Stimulated activated CD4-positive, alpha-beta T cell treated with anti-CD3 and anti-CD28 coated beads, Interleukin-1b, Interleukin-23, amount 100 ng/mL, for 48 hours (primary cell): Measurements from ENCODE around the gene MLST8.
A peak's percentile ranks its signal among the peaks of the same experiment; 100 is the strongest.

Source experiments
- DNase-seq: peaks from one replicate; pipeline ENCODE4 v3.0.0-alpha.2; 2020

The MLST8 gene, protein sequence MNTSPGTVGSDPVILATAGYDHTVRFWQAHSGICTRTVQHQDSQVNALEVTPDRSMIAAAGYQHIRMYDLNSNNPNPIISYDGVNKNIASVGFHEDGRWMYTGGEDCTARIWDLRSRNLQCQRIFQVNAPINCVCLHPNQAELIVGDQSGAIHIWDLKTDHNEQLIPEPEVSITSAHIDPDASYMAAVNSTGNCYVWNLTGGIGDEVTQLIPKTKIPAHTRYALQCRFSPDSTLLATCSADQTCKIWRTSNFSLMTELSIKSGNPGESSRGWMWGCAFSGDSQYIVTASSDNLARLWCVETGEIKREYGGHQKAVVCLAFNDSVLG

DNA sequence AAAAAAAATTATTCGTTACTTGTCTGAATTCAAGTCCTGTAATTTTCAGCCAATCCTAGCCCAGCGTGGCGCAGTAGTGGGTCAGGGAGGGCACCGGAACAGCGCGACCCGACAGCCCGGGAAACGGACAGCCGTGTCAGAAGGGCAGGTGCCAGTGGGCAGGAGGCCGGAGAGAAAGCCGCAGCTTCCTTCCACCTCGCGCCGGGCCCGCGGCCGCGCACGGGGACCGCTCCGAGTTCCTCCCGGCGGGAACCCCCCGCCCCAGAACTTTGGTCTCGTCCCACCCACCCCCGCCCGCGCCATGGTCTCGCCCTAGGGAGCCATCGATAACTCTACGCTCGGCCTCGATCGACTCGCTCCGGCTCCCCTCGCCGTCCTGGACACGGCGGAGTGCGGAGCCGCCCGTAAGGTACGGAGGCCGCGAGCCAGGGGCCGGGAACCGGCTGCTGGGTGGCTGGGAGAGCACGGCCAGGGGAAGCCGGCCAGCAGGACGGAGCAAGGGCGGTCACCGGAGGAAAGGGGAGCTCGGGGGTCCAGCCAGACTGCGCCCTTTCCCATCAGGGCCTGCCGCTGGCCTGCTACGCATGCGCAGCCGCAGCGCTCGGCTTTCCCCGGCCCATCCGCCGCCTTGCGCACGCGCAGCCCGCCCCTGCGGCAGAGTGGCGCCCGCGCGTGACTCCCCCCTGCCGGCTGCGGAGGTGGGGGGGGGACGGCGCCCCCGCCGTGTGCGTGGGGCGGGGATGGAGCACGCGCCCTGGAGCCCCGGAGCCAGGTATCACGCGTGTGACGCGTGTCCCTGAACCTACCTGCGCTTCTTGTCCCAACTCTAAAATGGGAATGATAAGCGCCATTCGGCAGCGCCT, at the start of gene MLST8:
MLST8 (plus strand) TSS at position 351 of the 863 bp plus-strand sequence. CDS start 632 bp downstream, outside the sequence.
- DNase-seq, result peak; percentile 85

DNA sequence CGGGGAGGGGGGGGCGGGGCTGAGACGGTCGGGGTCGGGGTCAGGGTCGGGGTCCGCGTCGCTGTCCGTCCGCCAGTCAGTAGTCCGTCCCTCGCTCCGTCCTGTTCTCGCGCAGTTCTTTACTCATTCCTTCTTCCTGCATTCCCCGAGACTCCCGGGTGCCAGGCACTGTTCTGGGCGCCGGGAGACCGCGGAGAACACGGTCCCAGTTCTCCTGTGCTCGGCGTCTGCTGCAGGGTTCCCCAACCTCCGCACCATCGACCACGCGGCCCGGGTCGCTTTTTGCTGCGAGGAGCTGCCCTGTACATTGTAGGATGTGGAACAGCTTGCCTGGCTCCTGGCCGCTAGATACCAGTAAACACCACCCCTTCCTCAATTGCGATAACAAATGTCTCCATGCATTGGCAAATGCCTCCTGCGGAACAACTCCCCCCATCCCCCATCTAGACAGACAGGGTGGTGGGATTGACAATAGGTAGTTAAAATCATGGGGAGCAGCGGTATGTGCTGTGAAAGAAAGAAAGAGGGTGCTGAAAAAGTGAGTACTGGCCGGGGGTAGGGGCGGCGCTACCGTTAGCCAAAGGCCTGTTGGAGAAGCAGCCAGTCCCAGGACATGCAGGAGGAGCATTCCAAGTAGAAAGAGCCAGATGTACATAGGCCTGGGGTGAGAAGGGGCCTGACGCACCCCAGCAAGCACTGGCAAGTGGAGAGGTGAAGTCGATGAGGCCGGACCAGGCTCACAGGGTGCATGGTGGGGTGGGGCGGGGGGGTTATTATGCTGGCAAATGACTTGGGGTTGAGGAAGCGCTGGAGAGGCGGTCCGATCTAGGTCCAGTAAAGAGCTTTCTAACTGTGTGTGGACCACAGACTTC, 49.0 kb upstream of the MLST8 start:
- no peak for DNase-seq

DNA sequence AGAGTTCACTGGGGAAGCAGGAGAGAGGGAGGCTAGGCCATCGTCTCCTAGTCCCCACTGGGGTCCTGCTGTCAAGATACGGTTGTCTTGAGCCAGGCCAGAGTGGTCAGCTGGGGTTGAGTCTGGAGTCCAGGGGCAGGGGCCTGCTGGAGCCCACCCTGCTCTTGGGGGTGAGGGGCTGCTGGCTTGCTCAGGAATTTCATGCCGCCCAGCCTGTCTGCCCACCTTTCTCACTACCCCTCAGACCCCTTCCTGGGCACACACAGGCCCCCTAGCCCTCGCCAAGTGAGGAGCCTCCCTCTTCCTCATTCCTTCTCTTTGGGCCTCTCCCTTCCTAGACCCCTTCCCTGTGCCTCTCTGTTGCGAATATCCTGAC, 48.4 kb upstream of the MLST8 start:
- DNase-seq, result no peak

DNA sequence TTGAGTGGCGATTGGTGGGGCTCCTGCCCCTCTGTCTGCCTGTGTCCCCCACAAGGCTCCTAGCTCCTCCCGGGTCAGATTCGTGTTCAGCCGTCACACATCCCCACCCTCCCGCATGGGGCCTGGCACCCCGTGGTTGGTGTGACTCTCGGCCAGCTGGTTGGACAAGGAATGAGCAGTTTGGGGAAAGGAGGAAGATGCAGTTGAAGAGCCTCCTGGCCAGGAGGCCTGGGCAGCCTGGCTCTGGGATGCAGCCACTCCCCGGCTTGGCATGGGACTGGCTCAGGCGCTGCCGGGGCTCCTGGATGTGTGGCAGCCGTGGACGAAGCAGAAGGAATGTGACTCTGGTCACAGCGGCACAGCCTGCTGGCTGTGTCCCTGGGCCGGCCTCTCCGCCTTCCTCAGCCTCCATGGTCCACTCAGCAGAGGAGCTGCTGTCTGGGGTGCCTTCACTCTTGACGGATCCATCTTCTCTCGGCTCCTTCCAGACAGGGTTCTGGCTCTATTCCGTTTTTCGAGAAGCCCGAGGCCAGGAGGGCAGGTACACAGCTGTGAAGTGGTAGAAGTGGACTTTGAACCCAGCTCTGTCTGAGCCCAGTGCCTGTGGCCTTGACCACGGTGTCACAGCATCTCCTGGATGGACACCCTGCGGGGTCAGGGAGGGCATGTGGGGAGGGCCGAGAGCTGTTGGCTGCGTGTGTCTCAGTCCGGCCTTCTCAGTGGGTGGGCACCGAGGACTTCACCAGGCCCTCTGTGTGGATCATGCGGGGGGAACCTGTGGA, 47.6 kb upstream of the MLST8 start:
- no peak for DNase-seq

DNA sequence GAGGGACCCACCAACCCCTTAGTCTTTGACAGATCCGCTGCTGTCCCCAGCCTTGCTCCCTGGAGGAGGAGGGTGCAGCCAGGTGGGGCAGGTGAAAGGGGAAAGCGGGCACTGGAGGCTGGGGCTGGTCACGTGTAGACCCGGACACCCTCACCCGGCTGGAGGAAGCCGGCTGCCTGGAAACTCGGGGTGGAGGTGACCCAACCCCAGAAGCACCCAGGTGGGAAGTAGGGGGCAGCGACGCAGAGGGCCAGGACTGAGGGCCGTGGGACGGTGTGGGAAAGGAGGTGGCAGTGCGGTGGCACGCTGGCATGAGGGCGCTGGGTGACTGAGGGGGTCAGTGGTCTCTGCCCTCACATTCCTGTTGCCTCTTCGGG, 47.0 kb upstream of the MLST8 start:
- DNase-seq, result no peak

DNA sequence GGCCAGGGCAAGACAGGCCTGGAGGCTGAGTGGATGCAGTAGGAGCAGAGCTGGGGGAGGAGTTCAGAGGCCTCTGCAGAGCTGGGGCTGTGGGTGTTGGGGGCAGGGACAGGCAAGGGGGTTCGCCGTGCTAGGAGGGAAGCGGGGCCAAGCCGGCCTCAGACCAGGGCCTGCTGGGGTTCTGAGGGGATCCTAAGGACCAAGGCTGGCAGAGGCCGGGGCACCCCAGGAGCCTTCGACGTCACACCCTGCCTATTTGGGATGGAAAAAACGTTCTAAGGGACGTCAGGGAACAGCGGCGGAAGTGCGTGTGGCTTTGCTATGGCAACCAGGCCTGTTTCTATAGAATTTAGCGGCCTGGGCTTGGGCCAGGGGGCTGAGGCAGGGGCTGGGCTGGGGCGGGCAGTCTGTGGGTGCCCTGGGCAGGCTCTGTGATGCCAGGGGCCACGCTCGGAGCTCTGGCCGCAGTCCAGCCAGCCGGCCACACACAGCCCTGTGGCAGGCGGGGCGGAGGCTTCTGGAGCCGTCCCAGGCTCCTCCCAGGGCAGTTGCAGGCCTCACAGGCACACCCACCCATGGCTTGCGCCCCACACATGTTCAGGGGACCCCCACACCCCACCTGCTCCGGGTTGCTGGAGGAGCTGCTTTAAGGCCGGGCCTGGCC, 45.9 kb upstream of the MLST8 start:
- DNase-seq, result no peak

DNA sequence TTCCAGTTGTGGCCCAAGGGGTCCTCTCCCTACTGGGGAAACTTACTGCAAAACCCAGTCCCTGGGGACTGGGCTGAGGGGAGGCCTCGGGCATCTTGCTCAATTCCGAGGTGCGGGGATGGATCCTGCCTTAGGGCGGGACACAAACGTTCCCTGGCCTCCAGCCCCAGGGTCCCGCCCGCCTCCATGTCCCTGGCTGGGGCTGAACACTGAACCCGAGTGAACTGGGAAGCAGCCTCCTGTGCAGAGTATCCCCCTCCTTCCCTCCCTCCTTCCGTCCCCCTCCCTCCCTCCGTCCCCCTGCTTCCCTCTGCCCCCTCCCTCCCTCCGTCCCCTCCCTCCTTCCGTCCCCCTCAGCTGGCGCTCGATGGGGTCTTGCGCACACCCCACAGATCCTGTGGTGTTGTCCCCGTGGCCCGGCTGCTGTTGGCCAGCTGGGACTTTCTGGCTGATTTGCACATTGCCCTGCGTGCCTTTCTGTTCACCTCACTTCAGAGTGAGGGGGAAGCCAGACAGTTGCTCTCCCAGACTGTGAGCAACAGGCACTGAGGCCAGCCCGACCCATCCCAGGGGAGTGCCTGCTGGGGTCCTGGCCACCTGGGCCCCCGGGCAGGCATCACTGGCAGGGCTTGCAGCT, 44.2 kb upstream of the MLST8 start:
- no peak for DNase-seq

DNA sequence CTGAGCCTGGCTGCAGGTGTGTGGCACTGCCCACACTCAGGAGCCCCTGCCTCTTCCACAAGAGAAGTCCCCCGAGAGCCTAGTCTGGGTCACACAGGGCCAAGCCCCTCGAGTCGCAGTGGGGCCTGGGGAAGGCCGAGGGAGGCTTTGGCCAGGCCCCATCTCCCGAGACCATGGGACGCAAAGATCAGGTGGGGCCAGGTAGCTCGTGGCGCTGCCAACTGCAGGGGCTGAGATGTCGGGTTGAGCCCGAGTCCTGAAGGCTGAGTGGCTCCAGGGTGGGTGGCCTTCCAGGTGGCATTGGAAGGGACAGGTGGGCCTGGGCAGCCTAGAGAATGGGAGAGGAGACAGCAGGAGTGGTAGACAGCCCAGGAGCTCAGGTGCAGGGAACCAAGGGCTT, 43.3 kb upstream of the MLST8 start:
- no peak for DNase-seq

DNA sequence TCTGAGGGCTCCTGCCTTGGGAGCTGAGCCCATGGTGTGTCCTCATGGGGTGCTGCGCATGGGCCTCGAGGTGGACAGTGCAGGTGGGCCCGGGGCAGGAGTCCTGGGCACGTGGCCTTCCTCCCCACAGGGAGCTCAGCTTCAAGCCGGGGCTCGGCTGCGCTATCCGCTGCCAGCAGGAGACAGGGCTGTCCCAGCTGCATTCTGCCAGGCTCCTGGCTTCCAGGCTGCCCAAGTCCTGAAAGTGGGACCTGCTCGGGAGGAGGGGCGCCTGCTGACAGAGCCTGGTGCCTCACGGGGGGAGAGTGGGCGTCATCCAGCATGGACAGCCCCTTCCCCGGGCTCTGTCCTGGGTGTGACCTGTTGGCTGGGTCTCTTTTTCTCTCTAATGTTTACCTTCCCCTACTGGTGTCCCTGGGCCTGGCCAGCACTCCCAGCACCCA, 42.6 kb upstream of the MLST8 start:
- no peak for DNase-seq

DNA sequence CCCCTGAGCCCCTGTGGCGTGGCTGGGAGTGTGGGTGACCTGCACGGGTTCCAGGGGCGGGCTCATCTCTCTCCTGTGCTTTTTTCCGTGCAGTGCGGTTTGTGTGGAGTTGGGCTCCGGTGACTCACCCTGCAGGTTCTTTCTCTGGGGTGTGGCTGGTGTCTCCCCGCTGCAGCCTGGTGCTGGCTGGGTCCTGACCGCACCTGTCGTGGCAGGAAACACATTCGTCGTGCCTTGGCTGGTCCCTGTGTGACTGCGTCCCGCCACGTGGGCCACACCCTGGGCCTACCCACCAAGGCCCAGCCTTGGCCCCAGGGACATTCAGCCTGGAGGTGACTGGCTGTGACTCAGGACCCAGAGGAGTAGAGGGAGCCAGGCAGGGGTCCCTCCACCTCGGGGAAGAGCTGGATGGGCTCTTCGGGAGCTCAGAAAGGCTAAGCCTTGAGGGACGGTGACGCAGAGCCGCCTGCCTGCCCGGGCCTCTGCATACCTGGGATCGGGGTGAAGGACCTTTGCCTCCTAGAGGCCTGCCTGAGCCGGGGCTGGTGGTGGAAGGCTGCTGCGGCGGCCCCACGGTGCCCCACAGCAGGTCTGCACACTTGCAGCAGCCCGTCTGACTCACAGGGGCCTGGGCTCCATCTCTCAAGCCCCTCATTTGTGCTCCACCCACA, 41.9 kb upstream of the MLST8 start:
- no peak for DNase-seq

DNA sequence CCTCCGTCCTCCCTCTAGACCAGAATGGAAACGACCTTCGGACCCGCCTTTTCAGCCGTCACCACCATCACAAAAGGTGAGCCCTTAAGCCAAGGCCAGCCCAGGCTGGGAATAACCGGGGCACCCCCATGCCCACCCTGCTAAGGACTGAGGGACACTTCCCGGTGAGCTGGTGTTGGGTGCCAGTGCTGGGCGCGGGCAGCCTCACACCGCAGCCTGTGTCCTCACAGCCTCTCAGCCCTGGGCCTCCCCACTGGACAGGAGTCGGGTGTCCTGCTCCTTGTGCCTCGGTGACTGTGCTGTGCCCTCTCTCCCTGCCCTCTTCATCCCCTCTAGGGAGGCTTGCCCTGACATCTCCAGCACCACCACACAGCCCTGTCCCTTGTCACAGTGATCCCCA, 39.4 kb upstream of the MLST8 start:
- no peak for DNase-seq

DNA sequence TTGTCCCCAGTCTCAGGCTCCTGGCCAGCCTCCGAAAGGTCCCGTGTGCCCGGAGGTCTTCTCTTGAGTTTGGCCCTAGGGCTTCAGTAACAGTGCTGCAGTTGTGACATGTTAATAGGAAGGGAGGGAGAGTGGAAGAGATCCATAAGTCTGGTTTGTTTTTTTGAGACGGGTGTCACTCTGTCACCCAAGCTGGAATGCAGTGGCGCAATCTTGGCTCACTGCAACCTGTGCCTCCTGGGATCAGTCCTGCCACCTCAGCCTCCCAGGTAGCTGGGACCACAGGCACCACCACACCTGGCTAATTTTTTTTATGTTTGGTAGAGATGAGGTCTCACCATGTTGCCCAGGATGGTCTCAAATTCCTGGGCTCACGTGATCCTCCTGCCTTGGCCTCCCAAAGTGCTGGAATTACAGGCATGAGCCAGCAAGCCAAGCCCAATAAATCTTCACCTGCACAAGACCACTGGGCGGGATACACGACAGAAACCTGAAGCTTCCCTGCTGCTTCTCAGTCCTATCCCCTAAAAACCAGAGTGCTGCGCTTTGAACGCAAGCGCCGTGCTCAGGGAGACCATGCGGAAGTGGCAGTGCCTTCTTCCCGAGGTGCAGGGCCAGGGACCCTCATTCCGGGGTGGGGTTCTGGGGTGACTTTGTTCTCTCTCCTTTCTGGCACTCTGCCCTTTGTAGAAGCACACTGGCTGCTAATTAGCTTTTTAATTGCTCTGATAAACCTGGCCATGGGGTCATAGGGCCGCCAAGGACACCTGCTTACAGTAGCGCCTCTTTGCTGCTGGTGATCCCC, 38.8 kb upstream of the MLST8 start:
- DNase-seq, result no peak

DNA sequence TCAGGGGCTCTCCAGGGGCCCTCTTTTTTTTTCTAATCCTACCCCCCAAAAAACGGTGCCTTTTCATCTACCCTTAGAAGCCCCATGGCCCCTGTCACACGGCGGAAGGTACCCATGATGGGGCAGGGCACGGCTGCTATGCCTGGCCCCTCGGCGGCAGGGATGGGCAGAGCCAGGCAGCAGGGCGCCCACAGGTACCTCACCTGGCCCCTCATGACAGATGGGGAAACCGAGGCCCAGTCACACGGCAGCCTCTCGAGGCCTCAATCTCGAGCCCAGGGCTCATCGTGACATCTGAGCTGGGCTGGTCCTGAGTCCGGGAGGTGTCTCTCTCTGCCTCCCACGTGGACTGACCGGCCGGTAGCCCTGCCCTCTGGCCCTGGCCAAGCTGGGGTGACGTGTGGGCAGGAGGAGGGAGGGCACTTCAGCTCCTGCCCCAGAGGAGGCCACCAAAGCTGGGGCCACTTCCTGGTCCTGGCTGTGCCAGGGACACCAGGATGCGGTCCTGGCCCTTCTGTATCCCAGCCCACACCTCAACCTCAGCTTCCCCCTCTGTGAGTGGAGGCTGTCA, 38.1 kb upstream of the MLST8 start:
- no peak for DNase-seq

DNA sequence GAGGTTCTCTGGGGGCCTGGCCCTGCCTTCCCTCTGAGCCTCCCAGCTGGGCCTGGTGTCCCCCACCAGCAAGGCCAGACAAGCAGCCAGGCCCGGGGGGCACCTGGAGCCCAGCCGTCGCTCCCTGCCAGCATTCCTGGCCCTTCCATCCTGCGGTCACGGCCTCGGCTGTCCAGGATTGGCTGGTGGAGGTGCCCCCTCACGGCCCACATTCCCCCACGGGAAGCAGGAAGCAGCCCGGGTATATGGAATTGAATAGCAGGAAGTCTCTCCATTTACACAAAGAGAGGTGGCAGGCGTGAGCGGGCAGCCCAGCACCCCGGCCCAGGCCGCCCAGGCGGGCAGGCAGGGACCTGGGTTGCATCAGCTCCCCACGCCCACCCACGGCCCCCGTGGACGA, 35.2 kb upstream of the MLST8 start:
- no peak for DNase-seq

DNA sequence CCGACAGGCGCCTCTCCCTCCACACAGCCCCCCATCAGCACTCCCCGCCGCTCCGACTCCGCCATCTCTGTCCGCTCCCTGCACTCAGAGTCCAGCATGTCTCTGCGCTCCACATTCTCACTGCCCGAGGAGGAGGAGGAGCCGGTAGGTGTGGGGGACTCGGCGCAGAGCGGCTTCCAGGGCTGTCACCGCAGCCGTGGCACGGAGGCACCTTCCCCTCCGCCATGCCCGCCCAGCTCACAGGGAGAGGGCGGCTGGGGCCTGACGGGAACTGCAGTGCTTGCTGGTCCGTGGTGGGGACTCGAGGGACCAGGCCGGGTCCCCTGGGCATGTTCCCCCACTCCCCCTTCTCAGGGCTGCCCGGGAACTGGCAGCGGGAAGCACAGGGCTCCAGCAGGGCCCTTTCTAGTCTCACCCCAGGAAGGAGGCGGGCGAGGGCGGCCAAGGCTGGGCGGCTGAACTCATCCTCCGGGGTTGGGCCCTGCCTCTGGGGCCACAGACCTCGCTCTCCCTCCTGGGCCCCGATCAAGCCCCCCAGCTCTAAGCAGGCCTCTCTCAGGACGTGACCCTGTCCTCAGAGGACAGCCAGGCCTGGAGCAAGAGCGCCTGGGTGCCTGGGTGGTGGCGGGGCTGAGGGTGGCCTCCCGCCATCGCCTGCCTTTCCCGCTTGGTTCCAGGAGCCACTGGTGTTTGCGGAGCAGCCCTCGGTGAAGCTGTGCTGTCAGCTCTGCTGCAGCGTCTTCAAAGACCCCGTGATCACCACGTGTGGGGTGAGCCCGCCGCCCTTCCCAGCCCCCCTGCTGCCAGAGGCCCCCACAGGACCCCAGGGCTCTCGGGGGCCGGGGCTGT, 34.4 kb upstream of the MLST8 start:
- DNase-seq, result no peak

DNA sequence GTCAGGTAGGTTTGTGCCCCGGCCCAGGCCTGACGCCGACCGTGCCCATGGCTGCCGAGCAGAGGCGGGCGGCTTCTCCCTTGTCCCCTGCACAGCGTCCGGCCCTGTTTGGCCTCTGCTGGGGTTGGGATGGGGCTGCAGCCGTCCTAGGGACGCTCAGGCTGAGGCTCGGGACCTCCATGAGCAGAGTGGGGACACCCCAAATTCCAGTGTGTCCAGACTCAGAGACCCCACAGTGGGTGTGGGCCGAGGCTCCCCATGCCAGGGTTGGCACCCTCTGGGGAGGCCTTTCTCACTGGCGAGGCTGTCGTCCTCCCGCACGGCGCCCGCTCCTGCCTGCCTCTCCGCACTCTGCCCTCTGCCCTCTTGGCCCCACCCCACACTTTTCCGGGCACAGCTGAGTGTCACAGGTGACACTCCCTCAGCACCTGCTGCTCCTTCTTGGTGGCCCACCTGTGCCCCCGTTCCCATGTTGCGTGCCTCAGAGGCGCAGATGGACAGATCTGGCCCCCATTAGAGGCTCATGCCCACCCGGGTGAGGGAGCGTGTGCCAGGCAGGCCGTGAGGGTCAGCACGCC, 33.6 kb upstream of the MLST8 start:
- no peak for DNase-seq

DNA sequence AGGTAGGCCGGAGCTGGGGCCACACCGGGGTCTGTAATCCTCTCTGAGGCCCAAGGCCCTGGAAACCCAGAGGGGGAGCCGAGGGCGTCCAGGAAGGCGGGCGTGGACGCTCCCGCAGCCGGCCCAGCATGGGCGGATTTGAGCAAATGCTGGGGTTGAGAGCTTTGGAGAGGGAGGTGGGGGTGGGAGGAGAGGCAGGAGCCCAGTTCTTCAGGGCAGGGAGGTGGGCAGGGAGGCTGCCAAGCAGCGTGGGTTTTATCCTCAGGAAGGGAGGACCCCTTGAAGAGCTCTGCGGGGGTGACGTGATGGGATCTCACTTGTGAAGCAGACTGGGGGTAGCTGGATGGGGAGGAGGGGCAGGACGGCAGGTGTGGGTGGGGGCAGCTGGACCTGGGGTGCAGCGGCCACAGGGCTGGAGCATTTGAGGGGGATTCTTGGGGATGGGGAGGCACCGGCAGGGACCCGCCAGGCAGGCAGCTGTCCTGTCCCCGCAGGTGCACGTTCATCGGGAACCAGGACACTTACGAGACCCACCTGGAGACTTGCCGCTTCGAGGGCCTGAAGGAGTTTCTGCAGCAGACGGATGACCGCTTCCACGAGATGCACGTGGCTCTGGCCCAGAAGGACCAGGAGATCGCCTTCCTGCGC, 32.4 kb upstream of the MLST8 start:
- no peak for DNase-seq

DNA sequence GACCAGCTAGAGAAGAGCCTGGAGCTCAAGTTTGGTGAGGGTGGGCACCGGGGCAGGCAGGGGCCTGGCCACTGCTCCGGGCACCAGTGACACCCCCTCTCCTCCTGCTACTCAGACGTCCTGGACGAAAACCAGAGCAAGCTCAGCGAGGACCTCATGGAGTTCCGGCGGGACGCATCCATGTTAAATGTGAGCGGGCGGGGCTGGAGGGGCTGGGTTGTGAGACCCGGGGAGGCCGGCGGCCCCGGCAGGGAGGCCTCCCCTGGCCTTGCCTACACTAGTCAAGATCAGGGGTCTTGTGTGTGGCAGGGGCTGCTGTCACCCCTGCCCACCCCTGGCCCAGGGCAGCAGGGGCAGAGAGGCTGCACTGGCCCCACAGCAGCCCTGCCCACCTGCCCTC, 31.9 kb upstream of the MLST8 start:
- DNase-seq, result no peak
